Activated T-cell treated with anti-CD3 and anti-CD28 coated beads for 24 hours (primary cell): ENCODE results near the gene CRB2.

Source experiments
- DNase-seq: peaks from one replicate; pipeline ENCODE4 v3.0.0-alpha.2; 2020; ENCODE audit warnings: low read depth

The CRB2 gene

DNA sequence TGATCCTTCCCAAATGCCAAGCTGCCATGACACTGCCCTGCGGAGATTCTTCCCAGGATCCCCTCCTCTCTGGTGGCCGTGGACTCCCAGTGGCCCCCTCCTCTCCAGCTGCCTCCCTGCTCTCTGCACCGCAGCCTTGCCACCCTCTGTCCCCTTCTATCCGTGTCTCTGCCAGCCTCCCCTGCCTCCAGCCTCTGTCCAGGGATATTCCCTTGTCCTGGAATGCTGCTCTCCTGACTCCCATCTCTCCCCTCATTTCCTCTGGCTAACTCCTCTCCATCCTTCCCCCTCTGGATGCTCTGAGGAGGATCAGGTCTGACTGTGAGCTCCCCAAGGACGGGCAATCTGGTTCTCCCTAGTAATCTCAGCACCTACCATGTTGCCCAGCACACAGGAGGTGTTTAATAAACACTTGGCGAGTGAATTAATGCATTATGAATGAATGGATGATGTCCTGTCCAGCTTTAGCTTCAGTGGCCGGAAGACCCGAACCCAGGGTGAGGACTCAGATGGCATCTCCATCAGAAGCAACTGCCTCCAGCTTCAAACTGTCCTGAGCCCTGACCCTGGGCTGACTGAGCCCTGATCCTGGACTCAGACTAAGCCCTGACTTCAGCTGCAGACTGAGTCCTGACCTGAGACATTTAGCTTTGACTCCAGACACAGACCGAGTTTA, 7.5 kb upstream of the CRB2 start:
- no peak for DNase-seq

DNA sequence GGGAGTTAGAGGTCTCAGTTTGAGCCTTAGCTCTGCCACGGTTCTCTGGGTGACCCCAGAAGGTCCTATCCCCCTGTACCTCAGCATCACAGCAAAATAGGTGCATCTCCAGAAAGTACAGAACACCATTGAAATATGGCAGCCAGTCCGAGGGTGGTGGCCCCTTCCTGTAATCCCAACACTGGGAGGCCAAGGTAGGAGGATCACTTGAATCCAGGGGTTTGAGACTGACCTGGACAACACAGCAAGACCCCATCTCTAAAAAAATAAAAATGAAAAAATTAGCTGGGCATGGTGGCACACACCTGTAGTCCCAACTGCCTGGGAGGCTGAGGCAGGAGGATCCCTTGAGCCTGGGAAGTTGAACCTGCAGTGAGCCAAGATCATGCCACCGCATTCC, 7.0 kb upstream of the CRB2 start:
- no peak for DNase-seq

DNA sequence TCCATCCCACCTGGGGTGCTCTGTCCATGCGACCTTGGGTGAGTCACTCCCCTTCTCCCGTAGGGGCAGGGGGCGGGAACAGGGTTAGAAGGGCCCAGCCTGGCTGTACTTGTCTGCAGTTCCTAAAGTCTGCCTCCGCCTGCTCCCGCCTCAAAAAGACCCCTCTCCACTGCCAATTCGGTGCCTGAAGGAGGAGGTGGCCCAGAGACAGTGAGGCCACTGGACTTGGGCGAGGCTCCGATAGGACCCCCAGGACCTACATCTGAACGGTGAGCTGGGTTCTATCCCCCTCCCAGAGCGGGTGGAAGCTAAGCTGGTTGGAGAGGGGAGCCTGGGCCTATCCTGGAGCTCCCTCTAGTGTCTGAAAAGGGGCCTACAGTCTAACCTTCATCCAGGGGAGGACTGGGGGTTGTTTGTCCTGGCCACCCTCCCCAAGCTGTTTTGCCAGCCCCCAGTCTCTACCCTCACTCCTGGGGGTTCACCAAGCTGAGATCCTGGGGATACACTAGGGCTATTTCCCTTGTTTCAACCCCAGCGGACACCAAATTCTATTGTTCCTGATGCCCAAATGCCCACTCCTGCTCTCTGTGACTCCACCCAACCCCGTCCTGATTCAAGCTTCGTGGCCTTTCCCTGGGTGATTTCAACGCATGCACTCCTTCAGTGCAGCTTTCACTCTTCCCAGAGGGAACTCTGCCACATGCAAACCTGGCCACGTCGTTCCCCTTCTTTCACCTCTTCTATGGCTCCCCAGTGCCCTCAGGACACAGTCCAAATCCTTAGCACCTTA, 6.1 kb upstream of the CRB2 start:
- DNase-seq, result peak; percentile 68

DNA sequence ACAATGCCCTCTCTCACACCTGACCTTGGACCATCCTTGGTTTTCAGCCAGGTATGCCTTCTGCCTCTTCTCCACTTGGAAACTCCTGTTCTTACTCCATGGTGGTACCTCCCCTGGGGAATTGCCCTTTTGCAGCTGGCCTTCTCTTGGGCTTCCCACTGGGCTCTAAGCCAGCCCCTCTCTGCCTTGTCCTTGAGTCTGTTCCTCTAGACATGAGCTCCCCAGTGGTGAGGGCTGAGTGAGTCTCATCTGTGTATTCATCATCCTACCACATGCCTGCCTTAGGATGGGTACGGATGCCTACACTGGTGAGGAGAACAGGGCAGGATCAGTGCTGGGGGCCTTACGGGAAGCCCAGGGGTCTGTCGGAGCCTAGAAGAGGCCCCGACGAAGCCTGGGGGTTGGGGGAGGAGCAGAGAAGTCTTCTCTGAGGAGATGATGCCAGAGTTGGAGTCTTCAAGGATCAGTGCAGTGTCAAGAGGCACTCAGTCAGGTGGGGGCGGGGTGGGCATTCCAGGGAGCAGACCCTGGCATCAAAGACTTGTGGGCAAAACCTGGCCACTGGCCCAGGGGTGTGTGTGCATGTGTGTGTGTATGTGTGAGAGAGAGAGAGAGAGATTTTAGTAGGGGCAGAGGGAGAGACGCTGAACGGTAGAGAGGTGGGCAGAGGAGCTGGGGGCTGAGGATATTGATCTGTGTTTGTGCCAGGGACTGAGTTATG, 5.2 kb upstream of the CRB2 start:
- no peak for DNase-seq

DNA sequence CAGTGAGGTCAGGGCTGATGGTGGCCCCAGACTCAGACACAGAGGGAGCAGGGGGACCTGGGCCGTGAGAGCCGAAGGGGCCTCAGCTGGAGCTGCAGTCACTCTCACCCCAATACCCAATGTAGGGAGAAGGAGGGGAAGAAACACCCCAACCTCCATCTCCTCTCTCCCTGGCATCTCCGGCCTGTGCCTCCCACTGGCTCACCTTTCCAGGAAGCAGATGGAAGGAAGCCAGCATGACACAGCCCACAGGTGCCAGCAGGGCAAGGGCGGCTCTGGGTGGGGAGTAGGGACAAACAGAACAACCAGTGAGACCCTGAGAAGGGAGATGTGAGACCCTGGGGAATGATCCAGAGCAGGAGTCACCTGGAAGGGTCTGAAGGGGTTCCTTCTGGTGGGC, 3.0 kb upstream of the CRB2 start:
- no peak for DNase-seq

DNA sequence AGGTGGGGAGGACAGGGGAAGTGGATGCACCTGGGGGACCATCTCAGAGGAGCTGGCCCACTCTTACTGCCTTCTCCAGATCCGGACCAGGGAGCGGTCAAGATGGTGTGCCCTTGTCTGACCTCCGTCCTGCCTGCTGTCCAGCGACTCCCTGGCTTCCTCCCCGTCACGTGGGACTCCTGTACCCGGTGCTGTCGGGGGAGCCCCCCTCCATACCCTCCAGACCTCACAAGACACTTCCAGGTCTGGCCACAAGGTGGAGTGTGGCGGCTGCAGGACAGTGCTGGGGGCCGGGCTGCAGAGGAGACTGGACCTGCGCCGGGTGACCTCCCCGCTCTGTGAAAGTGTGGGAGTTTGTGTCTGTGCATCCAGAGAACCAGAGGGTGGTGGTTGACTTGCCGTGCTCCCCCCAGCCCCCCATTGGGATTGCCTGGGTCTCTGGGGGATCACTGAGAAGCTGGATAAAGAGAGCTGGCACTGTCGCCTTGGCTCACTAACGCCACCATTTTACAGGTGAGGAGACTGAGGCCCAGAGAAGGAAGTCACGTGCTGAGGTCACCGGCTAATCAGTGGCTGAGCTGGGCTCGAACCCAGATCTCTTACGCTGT, 1.9 kb upstream of the CRB2 start:
- peak; percentile 50 for DNase-seq

DNA sequence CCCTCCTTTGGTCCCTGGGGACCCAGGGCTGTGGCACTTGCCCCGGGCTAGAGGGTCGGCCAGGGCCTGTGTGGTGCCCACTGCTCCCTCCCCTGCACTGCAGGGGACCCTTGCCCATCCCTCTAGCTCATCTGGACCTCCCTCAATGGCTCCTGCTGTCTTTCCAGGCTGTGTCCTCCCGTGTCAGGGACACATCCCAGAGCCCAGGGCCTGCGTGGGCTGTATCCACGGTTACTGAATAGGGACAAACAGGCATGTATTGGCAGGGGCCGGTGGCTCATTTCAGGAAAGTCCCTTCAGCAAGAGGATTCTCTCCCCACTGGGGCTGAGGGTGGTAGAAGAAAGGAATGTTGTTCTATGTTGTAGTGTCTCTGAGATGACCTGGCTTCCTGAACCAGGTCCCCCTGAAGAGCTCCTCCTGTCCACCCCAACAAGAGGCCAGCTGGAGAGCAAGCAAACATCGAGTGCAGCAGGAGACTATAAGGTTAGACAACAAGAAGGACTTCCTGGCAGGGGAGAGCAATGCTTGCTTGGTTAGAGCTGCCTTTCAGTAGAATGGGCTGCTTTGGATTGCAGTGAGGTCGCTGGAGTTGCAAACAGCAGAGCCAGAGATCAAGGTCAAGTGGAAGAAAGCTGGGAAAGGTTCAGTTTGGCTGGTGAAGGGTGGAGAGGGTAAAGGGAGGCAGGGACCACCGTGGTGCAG, 1.0 kb upstream of the CRB2 start:
- no peak for DNase-seq

DNA sequence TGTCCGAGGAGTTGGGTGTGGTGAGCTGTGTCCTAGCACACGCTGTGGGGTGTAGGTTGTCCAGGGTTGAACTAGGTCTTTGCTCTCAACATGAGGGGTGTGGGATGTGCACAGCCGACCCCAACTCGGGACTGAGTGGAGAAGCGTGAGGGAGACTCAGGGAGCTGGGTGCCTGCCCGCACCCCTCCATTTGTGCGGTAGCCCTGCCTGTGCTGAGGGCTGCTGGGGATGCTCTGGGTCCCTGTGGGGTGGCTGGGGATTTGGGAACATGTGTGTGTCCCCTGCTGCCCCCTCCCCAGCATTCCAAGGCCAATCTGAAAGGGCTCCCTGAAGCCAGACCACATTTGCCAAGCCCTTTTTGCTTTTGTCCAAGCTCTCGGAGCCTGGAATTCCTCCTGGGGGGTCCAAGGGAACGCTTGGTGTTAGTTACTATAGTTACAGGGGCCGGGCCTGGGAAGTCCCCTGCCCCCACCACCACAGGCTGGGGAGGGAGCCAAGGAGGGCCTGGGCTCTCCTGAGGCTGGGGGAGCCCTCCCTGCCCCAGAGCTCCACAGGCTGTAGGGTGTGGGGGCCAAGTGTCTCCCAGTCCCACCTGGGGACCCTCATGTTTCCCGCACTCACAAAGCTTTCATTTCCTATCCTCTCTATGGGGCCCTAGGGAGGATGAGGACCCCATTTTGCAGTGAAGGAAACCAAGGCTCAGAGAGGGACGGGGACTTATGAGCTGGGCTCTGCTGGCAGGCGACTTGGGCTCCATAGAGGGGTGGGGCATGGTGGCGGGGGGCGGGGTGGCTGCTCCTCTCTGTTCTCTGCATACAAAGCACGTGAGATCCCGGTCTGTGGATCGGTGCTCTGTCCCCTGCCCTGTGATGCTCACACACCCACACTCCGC, 1.1 kb downstream of the CRB2 start:
- no peak for DNase-seq

DNA sequence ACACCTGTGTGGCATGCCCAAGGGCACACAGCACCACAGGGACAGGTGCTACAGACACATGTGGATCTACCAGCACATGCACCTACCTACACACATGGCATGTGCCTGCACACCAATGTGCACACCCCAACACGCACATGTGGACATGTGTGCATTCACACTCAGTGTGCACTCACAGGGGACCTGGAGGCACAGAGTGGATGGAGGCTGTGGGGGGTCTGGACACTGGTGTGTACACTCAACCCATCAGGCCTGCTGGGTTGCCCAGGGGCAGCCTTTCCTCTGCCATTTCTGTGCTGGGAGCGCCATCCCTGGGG, 1.7 kb downstream of the CRB2 start:
- no peak for DNase-seq

DNA sequence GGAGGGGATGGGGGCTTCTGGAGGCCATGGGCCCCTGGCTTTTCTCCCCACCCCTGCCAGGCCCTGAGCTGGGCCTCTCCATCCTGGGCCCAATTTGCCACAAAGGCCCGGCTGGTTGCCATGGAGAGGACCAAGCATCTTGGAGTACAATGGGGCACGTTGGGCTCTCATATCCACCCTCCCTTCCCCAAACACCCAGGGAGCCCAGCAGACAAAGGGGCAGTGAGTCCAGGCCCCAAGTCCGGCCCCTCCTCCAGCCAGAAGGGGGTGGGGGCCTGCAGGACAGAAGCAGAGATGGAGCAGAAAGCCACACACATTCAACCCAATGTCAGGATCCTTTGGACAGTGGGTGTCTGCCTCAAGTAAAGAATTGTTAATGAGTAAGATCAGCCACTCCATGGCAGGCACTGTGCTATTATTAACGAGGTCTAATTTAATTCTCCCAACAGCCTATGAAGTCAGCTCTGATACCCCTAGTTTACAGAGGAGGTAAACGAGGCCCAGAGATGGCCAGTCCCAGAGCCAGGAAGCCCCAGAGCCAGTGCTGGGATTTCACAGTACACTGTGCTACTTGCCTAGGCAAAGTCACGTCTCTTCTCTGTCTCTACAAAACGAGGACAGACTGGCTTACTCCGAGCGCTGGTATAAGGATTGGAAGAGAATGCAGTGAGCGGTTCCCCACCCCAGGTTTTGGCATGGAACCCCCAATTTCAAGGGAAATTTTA, 2.3 kb downstream of the CRB2 start:
- no peak for DNase-seq

DNA sequence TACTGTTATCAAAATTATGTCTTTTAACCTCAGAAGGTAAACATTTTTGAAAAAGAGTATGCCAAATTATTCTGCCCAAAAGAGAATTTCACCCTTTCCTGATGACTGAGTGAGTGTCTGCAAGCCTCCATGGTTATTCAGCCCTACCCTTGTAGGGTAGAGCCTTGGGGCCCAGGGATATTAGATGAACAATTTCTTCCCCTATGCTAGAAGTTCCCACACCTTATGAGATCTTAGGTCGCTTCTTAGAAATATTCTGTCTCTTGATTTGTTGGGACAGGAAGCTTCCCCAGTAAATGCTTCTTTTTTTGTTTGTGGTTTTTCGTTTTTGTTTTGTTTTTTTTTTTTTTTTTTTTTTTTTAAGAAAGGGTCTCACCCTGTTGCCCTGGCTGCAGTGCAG, 3.1 kb downstream of the CRB2 start:
- no peak for DNase-seq

DNA sequence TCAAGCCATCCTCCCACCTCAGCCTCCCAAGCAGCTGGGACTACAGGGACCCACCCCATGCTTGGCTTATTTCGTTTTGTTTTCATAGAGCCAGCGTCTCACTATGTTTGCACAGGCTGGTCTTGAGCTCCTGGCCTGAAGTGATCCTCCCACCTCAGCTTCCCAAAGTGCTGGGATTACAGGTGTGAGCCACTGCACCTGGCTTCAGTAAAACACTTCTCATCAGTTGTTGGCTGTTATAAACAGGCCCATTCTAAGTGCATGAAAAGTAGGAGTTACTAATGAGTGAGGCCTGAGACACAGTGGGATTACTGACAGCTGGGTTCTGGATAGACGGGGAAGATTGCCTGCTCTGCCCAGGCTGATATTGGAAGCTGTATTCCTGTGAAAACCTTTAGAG, 3.5 kb downstream of the CRB2 start:
- no peak for DNase-seq

DNA sequence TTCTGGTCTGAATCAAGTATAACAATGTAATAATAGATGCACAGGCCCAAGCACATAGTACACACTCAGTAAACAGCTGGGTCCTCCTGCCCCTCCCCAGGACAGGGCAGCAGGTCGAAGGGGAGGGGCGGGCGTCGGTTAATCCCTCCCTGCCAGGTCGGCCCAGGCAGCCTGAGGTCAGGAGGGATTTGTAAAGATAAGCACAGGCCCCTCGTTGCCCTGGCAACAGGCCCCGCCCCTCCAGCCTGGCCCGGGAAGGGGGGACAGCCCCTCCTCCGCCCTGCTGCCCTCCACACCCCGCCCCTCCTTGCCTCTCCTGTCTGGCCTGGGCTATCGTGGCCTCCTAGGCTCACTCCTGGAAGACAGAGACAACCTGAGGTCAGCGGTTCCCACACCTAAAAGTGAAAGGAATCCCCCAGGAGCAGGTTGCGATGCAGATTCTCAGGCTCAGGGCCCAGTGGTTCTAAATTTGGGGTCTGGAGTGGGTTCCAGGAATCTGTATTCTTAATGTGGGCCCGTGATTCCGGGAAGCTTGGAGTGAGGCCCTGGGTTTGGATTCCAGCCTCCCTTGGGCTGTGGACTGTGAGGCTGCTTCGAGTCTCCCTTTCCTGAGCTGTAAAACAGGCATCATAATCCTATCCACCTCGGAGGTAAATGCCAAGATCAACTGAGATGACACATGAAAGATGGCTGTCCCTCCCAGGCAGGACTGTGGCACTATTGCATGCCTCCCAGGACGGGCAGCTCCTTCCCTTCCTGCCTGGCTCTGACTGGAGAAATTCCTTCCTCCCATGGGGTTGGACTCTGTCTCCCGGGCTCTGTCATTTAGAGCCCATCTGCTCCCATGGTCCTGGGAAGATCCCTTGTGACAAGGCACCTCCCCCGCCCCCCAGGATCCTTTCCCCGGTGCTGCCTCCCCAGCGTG, 4.4 kb downstream of the CRB2 start:
- no peak for DNase-seq

DNA sequence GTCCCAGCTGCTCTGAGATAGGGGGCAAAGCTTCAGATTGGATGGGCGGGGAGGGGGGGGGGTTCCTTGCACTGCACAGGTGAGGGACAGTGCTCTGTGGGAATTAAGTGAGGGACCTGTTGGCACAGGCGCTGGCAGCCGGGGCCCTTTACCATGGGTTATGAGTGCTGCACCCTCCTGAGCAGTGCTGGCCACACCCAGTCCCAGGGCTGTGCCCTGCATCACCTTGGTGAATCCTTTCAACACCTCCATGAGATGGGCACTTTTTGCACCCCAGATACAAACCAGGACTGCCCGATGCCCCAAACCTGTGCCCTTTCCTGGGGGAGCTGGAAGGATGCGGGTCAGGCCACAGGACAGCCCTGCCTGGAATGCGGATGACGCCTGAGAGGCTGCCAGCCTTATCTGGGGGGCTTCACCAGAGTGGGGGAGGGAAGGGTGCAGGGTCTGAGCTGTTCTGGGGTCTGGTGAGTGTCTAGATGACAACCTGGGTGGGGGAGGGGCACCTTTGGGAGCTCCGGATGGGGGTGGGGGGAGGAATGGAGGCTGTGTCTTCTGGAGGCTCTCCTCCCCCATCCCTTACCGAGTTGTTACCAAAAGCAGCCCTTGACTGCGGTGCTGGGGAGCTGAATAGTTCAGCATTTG, 5.2 kb downstream of the CRB2 start:
- DNase-seq, result no peak

DNA sequence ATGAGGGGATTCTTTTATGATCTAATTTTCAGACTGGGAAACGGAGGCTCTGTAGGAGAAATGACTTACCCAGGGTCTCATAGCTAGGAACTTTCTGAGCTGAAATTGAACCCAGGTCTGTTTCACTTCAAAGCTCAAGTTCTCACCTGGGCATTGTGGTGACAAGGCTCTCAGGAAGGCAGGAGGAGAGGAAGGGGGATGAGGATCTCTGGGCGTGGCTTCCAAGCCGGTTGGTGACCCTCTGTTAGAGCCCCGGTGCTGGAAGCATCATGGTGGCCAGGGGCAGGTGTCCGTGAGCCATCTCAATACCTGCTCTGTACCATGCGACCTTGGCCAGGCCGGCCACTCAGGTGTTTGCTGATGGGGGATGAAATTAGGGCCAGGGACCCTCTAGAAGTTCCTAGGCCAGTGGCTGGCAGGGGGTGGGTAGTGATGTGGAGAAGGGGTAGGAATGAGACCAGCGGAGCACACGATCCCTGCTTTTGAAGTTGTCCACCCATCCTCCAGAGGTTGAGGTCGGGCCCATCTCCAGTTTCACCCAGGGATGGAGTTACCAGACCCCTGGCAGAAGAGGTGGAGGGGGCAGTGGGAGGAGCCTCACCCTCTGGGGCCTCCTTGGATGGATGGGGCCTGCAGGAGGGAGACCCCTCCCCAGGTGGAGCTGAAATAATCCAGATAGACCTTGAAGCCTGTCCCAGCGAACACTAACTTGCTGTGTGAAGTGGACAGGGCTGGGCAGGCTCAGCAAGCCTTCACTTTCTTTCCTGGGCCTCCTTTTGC, 5.9 kb downstream of the CRB2 start:
- DNase-seq, result no peak

DNA sequence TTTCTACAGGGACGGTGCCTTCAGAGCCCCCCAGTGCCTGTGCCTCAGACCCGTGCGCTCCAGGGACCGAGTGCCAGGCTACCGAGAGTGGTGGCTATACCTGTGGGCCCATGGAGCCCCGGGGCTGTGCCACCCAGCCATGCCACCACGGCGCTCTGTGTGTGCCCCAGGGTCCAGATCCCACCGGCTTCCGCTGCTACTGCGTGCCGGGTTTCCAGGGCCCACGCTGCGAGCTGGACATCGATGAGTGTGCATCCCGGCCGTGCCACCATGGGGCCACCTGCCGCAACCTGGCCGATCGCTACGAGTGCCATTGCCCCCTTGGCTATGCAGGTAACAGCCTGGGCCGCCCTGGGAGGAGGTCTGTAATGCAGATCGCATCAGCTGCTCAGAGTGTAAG, 6.9 kb downstream of the CRB2 start:
- DNase-seq, result no peak

DNA sequence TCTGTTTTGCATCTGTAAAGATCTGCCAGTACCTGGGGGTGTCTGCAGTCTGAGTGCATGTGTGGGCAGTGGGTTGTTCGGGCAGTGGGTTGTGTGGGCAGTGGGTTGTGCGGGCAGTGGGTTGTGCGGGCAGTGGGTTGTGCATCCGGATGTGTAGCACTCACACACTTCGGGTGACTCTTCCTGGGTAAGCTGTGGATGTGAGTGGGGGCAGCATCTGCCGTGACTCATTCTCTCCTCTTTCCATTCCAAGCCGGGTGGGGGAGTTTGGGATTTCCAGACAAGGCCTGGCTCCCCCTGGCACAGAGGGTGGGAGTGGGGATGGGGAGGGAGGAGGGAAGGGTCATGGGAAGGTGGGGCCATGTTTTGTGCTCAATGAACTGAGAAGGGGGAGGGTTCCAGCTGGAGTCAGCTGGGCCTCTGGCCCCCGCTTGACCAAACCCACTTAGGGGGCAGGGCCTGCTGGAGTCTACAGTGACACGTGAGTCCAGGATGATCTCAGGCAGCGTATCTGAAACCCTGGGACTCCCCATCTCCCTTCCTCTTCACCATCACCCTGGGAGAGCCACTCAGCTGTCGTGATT, 8.3 kb downstream of the CRB2 start:
- DNase-seq, result no peak
